Retina (tissue), 1 donor: ENCODE measurements around the gene PTOV1.

ENCODE experiments used
- DNase-seq: peaks from one replicate; pipeline ENCODE4 v3.0.0-alpha.2; 2016

PTOV1 gene

DNA sequence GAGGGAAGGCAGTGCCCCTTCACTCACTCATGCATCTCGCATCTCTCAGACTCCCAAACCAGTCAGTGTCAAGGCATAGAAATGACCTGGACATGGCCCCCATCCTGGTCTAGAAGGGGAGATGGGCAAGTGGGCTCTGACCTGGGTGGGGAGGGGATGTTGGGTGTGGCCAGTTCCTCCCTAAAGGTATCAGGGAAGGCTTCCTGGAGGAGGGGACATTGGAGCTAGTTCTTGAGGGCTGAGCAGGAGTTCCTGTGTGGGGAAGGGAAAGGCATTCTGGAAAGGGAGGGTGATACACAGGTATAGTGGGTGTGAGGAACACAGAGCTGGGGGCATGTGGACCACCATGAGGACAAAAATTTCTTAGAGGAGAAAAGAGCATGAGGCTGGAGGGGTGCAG is 41.8 kb downstream of the PTOV1 start:
- DNase-seq = no peak

DNA sequence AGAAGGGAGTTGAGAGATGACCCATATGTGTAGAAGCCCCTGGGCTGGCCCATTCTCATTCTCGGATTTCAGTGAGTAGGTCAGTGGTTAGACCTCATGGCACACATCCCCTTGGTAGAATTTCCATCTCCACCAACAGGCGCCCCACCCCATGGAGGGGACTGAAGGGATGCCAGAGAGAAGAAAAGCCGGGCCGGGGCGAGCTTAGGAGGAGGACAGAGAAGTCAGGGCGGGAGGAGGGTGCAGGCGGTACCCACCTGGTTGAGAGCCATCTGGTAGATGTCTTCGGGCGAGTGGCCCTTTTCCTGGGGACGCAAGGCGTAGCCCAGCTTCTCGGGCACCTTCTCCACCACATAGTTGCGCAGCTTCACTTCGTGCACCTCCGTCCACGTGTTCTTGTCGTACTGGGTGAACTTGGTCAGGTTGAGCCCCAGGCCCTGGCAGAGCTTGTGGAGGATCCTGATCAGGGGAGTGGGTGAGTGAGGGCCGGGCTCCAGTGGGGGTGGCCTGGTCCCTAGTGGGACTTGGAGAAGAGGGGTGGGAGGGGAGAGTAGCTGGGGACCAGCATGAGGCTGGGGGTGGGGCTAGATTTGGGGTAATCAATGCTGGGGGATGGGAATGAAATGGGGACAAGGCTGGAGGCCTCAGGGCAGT is 43.2 kb downstream of the PTOV1 start:
- no peak for DNase-seq

DNA sequence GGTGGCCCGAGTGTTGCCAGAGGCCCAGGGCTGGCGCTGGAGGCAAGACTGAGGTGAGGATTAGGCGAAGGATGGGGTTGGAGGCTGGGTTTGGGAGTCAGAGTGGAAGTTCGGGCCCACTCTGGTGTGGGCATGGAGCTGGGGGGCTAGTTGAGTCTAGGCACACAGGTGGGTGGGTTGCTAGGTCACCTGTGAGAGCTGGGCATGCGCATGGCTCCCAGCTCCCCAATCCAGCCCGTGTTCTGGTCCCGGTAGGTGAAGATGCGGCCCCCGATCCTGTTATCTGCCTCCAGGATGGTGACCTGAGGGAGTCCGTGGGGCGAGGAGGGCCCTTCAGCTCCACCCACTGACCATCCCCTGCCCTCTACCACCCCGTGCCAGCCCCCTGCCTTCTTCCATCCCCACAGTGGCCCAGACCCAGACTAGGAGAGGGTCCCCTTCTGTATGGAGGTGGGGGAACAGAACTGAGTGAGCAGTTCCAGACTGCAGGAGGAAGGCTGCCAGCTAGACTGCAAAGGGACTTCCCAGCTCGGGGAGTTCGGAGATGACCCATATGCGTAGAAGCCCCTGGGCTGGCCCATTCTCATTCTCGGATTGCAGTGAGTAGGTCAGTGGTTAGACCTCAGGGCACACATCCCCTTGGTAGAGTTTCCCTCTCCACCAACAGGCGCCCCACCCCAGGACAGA is 44.1 kb downstream of the PTOV1 start:
- no peak for DNase-seq

DNA sequence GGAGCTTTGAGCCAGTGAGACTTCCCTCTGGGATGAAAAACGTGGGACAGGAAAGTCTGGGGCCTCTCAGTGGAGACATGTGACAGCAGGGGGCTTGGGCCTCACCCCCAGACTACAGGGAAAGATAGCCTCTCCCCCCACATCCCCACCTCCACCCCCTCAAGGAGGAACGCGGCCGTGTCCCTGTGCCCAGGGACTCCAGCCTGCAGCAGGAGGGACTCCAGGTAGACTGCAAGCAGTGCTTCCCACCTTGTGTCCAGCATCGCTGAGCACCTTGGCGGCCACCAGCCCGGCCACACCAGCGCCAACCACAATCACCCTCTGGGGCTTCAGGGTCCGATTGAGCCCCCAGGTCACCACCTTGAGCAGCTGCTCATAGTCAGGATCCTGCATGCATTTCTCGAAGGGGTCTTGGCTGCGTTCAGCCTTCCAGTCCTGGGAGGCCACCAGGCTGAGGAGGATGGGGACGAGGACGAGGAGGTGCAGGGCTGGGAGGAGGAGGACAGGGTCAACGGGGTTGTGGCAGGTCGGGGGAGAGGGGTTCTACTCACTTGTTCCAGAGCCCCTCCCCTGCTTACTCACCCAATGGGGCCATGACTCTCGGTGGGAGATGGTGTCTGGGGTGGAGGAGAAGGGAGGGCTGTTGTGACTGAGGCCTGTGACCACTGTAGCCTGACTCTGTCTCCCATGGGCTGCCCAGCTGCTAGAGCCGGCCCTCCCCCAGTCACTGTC is 44.8 kb downstream of the PTOV1 start:
- no peak for DNase-seq

- no peak for DNase-seq
Observed at GRCh38 chr19:49896863-49897621, 46.1 kb downstream of the PTOV1 start, which contains the start of gene IL4I1. TSS of gene IL4I1 (minus strand) at chr19:49896887. CDS start at chr19:49896160, 727 bp downstream.

DNA sequence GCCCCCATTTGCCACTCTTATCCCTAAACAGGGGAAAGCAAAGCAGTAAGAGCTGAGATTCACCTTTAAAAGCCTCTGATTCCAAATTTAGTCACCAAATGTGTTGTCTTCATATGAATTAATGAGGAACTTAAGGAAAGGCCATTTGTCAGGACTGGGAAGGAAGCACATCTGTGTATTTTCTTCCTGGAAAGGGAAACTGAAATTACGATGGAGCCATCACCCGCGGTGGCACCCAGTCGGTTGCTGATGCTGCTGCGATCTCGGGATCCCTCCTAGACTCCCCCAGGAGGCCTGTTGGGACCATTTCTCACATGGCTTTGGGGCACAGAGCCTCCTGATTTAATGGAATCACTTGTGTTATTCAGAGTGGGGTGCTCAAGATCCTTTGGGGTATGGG is 53.2 kb downstream of the PTOV1 start:
- DNase-seq = no peak

DNA sequence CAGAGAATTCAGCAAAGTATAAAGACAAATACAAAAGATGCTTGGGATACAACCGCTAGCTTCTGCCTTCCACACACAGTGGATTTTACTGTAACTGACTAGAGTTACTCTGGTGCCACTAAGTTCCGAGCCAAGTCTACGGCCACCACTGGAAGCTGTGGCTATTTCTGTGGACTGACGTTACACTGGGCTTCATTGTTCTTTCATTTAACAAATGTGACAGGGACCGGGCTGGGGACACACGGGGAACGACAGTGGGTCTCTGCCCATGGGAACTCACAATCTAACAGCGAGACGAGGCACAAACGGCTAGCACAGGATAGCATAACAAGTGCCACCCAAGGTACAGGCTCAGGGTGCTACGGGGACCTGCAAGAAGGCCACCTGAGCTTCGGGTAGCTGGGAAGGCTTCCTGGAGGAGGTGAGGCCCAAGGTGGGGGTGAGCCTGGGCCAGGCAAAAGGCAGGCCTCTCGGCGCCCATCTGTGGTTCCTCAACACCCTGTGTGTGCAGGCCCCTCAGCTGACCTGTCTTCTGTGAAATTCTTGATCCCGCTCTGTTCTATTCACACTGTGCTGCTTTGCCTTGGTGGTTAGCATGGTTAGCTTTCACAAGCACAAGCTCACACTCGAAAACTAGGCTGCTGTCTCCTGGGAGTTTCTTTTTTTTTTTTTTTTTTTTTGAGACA is 56.1 kb downstream of the PTOV1 start:
- DNase-seq = no peak

DNA sequence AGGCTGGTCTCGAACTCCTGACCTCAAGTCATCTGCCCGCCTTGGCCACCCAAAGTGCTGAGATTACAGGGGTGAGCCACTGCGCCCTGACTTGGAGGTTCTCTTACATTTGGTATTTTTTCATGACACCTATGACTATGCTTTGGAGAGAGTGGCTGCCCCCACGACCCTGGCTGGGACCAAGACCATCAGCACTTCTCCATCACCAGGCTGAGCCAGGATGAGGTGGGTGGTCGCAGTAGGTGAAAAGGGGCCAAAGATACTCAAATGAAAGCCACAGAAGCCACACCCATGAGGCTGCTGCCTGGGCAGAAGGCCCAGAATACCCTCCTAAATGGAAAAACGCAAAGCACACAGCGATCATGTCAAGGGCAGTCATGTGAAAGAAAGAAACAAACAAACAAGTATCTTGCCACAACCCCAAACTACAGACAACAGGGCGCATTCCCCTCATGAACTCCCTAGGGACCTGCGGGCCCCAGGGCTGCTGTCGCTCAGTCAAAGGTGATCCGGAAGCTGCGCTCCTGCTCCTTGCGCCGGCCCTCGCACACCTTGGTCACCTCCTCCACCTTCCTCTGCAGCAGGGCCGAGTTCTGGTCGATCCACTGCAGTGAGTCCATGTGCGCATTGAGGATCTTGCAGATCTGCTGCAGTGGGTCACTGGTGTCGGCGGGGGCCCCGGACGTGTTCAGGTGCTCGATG is 56.9 kb downstream of the PTOV1 start:
- no peak for DNase-seq

DNA sequence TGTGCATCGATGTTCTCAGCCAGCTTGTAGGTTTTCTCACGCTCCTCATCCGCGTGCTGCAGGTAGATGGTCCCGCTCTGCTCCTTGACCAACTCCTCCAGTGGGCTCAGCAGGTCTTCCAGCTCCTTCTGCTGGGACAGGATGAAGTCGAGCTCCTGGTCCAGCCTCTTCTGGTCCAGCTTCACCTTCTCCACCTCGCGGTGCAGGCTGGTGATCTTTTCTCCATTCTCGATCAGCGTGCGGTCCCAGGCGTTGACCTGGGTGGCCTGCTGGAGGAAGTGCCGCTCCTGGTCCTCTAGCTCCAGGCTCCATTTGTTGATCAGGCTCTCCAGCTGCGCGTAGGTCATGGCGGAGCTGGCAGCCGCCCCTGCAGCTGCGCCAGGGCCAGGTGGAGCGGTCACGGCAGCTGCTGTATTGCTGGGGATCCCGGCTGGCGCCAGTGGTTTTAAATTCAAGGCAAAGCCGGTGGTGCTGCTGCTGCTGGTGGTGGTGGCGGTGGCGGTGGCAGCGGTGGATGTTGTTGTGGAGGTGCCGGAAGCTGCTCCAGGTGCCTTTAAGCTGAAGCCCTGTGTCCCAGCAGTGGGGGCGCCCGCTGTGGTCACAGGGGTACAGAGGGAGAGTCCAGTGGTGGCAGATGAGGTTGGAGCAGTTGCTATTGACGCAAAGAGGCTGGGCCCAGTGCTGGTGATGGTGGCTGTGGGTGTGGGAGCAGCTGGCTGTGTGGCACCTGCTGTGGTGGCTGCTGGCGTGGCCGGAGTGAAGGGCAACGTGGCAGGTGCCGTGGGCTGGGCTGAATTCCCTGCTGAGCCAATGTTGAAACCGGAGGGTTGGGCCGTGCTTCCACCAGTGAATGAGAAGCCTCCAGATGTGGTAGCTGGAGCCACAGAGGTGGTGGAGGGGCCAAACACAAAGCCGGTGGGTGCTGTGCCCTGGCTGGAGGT is 57.8 kb downstream of the PTOV1 start:
- no peak for DNase-seq

DNA sequence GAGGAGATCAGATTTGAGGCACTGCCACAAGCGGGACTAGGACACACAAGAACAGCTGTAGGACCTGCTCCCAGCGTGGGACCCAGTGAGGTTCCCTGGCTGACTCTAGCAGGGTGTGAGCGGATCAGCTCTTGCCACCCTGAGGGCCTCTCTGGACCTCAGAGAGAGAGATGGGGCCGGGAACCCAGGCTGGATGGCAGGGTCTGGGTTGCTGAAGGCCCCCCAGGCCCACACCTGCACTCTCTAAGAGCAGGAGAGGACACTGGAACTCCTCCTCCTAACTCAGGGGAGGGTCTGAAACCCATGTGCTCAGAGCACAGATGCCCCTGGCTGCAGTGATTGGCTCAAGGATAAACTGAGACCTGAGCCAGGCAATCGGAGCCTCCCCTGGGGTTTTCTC is 59.2 kb downstream of the PTOV1 start:
- DNase-seq = no peak
